CD4-positive, alpha-beta T cell treated with Interleukin-2 at 100 ng/mL for 4 hours (primary cell): Measurements from ENCODE around the gene EIF3J.

Experiments used
- DNase-seq: peaks from one replicate; pipeline ENCODE4 v3.0.0-alpha.2; 2020; ENCODE audit warnings: low spot score

Gene EIF3J

DNA sequence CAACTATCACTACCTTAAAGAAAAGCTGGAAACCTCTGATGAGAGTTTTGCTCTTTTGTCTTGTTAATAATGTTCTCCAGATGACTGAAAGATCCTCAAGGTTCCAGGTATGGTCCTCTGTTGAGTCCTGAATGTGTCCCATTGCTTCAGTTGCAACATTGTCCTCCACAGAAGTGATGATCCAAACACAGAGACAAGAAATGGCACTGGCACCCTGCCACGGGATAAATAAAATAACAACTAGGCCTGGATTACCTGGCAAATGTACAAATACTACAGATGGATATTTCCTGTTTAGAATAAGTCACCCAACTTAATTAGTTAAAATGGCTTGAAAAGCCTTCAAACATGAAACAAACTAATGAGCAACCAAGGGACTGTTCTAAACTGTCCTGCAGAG, 58.3 kb downstream of the EIF3J start:
- DNase-seq = no peak

DNA sequence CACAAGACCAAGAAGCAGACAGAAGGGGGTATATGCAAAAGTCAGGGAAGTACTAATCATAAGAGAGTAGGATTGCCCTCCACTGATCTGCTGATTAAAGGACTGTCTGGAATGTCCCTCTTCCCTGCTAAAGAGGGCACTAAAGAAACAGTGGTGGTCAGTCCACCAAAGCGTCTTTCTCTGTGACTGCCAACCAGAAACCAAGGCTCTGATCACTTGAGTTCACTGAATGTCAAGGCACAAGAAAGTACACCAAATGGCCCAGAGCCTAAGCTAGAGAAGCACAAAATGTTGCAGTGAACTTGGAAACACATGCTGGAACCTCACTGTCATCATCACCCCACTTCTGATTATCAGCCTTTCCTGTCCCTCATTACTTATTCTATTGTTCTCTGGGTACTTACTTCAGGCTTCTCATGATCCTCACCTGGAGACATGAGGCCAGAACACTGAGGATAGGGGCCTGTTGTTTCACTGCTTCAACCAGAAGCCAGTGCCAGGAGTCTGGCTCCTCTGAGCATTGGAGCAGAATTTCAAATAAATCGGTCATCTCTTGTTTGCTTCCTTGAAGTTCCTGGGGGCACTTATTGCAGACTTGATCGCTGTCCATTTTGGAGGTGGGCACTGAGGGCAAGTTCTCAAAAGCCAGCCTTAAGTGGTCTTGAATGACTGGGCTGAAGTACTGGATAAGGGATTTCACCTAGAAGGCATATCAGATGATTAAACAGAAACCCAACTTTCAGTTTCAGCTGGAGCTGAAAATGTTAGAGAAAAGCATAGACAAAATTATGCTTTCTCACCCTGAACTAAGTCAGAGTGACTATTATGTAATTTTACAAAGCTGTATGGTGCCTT, 58.9 kb downstream of the EIF3J start:
- no peak for DNase-seq

GRCh38 chr15:44596511-44597010, 59.6 kb downstream of the EIF3J start:
- DNase-seq = no peak

GRCh38 chr15:44598066-44598465, 61.1 kb downstream of the EIF3J start:
- no peak for DNase-seq

GRCh38 chr15:44598892-44599291, 61.9 kb downstream of the EIF3J start:
- no peak for DNase-seq

DNA sequence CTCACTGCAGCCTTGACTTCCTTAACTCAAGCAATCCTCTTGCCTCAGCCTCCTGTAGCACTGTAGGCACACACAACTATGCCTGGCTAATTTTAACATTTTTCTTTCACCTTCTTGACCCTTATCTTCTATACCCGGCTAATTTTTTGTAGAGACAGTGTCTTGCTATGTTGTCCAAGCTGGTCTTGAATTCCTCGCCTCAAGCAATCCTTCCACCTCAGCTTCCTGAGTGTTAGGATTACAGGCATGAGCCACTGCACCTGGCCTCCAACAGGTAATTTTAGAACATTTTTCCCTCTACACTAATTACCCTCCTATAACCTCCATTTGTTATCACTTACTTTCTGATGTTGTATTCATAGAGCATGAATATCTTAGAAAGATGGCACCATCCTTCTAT, 66.2 kb downstream of the EIF3J start:
- no peak for DNase-seq

- DNase-seq = no peak
These were observed 69.8 kb downstream of the EIF3J start for GRCh38 chr15:44606740-44607139.
